Cardiac septum (tissue), 1 donor: Measurements from ENCODE around the gene EFR3B. TPM values are rescaled to one million over a fixed set of nuclear protein-coding genes. Genes with fewer than 3 reads are reported as not detected.
A peak's percentile ranks its signal among the peaks of the same experiment; 100 is the strongest.

Source experiments
- DNase-seq: peaks from one replicate; pipeline ENCODE4 v3.0.0-alpha.2; 2020; ENCODE audit warnings: low spot score
- intact Hi-C: fragments of 100-400 bp; cut with DNase I; formaldehyde crosslinking; loops from one replicate; pipeline ENCODE4 v1.14.0; 2022
- total RNA-seq: library from RNA; stranded (reverse); fragmentation: NEBNext Ultra II Directional; extraction: Animal tissue kit (Norgen Biotek cat#: 25700); gene quantifications from one replicate; pipeline ENCODE4 v1.2.1, GENCODE V29; 2021
- donor health status: DM: no; HTN: no; CAD: no.

The EFR3B gene
- total RNA-seq, 1 donor from 2014 or later = 8.9 TPM

- peak; percentile 38 for DNase-seq
- intact Hi-C loops = no loop called here
Observed at GRCh38 chr2:25032901-25033300, 9.0 kb upstream of the EFR3B start.

DNA sequence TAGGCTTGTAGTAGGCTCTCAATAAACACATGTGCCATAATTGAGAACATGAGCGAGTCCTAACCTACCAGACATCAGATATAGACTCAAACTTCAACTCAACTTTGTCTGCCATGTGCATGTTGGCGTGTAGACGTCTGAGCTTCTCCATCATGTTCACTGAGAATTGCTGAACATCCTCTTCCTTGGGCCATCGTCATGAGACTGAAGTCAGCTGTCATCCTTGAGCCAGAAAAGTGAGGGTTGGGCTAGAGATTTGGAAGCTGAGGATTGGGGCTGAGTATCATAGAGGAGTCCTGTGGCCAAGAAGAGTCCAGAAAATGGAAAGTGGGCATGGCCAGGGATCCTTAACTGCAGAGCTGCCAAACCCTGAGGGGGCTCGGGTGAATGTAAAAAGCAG is 7.8 kb upstream of the EFR3B start:
- no peak for DNase-seq
- intact Hi-C loops = no loop called here

DNA sequence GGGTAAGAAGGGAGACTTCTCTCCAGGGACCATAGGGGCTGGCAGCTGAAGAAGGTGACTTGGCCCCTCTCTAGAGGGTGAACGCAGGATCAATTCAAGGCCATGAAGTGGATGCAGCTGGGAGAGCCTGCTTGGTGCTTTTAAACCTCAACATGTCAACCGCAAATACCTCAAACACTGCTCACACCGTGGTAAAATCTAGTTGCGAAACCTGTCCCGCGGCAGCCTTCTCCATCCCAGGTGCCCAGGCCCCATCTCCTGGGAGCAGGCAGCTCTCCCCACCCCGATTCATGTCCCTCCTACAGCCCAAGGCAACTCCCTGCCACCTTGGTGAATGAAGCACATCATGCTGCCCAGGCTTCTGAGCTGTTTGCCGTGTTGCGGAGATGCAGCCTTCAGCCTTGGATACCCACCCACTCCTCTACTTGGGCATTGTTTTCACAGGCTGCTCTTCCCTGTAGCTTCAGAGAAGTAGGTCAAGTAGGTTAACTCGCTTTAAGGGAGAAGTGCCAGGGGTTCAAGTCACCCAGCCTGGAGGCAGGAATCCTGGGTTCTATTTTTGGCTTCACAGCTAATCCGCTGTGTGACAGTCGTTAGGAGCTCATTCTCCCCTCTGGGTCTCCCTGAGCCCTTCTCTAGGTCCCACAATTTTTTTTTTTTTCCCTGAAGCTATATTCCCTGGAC is 6.2 kb upstream of the EFR3B start:
- intact Hi-C loops = no loop called here
- DNase-seq = peak; percentile 22

GRCh38 chr2:25036221-25036559 is 5.7 kb upstream of the EFR3B start:
- no peak for DNase-seq
- intact Hi-C loops = no loop called here

- peak; percentile 24 for DNase-seq
- intact Hi-C loops = no loop called here
Observed at GRCh38 chr2:25039126-25039525, 2.8 kb upstream of the EFR3B start.

DNA sequence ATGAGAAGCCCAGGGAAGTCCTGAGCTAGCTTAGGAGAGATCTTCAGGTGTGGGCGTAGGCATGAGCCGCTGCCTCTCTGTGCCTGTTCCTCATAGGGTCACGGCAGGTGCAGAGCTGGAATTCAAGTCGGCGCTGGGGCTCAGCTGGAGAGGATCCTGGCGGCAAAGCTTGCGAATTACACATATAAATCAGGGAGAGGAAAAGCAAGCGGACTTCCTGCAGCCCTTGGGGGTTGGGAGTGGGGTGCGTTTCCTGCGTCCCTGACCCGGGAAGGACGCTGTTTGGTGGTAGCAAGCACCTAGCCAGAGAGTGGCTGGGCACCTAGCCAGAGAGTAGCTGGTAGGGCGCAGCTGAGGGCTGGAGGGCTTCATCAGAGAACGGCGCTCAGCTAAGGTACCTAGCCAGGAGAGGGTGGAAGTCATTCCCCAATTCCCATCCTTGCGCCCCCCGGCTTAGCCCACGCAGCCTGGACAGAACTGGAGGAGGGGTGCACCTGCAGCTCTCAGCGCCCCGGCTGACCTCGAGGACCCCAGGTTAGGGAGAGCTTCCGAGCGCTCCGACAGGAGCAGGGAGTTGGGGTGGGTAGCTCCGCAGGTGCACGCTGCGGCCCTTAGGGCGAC is 459 bp upstream of the EFR3B start:
- intact Hi-C loops = loop anchor here (5.0 kb wide), 2 partner anchors 36 to 86 kb away; no protein-coding TSS in a partner anchor
- no peak for DNase-seq

DNA sequence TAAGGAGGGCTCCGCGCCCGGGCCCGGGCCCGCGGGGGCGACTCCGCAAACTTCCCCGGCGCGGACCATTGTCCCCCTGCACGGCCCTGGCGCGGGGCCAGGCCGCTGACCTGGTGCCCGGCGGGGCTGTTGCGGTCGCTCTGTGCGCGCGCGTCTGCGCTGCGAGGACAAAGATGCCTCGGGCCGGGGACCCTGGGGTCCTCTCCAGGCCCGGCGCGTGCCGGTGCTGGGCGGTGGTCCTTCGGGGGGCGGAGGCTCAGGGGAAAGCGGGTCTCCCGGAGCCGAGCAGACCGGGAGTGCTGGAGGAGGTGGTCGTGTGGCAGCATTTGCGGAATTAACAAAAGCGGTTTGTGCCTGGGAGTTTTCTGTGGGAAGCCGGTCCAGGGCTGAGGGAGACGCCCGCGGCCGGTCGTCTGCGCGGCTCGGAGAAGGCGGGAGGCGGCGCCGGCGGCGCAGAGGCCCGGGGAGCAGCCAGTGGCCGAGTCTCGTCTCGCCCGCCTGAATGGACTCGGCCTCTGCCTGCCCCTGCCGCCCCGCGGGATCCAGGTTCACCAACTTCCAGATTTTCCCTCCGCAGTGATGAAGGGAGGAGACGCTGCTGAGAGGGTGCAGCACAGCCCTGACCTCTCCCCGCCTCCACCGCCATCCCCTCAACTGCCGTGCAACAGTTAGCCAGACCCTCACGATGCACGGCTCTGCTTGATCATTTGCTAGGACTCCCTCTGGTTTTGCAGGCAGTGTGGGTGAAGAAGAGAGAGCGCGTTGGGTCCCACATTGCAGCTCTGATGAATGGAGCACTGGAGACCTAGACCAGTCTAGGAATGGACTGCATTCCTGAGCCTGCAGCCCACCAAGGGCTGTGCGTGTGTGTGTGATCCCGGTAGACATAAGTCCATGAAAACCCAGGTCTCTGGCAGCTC is 705 bp downstream of the EFR3B start:
- DNase-seq = no peak
- intact Hi-C loops = loop anchor here (2.0 to 5.0 kb wide), 3 partner anchors 35 to 85 kb away; partner anchors contain the start of gene DNAJC27

DNA sequence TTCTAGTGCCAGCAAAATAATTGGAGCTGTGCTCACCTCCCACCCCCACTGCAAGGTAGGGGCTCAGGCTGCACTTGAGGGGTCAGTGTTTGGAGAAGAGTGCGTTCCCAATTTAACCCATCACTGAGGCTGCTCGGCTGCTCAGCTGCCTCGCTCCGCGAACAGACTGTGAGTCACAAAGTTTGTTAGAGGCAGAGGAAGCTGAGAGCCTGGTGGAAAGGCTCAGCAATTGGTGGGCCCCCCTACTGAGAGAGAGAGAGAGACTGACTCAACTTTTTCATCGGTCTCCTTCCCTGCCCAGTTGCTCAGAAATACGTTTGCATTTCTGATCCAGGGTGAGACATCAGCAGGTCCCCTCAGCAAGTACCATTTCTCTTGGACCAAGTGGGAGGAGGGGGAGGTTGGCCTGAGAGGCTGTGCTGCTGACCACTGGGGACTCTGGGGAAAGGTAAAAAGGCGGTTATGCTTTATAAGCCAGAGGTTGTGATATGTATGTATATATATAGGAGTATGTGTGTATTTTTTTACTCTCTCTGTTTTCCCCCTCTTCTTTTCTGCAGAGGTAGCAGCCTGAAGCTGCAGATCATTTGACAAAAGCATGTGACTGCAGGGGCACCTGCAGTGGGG is 1.5 kb downstream of the EFR3B start:
- DNase-seq = no peak
- intact Hi-C loops = loop anchor here (2.0 to 5.0 kb wide), 3 partner anchors 34 to 84 kb away; partner anchors contain the start of gene DNAJC27

GRCh38 chr2:25044011-25044410 is 2.1 kb downstream of the EFR3B start:
- intact Hi-C loops = loop anchor here (5.0 kb wide), 2 partner anchors 33 to 83 kb away; no protein-coding TSS in a partner anchor
- DNase-seq = no peak

GRCh38 chr2:25044990-25045389 is 3.1 kb downstream of the EFR3B start:
- intact Hi-C loops = loop anchor here (5.0 kb wide), 2 partner anchors 32 to 82 kb away; no protein-coding TSS in a partner anchor
- DNase-seq = peak; percentile 57

DNA sequence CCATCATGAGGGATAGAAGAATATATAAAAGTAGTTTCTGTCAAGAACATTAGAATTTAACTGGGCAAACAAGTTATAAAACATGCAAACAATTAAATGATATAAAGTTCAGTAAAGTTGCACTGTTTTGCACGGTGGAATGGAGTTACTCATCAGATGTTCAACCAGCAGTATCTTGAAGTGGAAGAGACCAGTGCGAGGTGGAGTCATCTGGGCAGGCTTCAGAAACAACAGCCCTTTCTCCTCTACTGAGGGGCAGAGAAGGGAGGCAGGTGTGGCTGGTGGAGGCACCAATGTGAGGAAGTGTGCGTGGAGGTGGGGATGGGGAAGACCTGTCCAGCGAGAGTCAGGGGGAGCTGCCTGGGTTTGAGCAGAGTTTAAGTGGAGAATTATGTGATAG is 7.5 kb downstream of the EFR3B start:
- DNase-seq = peak; percentile 43
- intact Hi-C loops = no loop called here

DNA sequence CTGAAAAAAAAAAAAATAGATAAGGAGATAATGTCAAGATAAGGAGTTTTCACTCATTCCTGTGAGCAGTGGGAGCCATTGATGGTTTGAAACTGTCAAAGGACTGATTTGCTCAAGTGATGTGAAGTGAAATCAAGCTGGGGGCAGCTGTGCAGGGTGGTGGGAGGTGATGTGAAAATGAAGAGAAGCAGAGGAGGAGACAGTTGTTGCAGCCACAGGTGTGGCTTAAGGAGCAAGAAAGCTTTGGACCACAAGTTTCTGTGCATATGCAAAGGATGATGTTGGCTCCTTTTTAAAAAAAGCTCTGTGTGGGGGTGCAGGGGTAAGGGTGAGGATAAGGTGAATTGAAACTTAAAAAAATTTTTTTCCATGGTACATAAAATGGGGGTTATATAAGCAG is 8.3 kb downstream of the EFR3B start:
- intact Hi-C loops = no loop called here

DNA sequence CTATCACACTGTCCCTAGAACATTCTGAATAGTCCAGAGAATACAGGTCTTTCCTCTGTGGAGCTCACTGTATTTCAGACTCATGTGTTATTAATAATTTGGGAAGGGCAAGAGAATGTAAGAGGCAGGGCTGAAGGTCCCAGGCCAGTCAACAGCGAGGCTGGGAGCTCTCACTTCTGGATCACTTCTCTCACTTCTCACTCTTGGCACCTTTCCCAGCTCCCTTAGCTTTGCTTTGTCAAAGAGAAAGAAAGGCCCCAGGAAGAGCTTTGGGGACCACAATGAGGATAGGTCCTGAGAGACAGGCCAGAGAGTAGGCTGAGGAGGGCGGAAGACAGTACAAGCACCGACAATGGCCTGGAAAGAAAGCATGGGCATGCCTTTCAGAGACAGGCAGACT is 11.2 kb downstream of the EFR3B start:
- intact Hi-C loops = no loop called here
- DNase-seq = no peak

More for the DNA sequence above, 8.3 kb downstream of the EFR3B start:
- no peak for DNase-seq

GRCh38 chr2:25054720-25055119 is 12.8 kb downstream of the EFR3B start:
- intact Hi-C loops = no loop called here
- DNase-seq = no peak

DNA sequence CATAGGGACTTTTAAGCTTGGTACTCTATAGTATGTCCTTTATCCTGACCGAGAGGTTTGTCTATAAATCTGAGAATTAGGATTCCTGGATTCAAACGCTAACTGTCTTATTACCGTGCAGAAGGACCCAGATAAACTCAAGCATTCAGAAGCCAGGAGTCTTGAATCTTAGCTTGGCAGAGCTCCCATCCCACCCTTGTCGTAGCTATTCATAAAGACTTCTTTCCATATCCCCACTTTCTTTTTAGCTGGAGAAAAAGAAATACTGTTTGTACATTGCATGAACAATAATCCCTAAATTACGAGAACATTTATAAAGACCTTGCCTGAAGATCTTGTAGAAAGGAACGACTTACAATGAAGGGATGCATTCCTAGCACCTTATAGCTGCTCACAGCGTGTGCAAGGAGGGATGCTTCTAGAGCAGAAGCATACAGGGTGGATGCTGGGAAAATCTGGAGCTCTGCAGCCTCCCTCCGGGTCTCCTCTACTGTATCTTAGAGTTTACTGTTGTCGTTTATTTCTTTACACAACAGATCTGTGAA is 13.6 kb downstream of the EFR3B start:
- no peak for DNase-seq
- intact Hi-C loops = no loop called here

DNA sequence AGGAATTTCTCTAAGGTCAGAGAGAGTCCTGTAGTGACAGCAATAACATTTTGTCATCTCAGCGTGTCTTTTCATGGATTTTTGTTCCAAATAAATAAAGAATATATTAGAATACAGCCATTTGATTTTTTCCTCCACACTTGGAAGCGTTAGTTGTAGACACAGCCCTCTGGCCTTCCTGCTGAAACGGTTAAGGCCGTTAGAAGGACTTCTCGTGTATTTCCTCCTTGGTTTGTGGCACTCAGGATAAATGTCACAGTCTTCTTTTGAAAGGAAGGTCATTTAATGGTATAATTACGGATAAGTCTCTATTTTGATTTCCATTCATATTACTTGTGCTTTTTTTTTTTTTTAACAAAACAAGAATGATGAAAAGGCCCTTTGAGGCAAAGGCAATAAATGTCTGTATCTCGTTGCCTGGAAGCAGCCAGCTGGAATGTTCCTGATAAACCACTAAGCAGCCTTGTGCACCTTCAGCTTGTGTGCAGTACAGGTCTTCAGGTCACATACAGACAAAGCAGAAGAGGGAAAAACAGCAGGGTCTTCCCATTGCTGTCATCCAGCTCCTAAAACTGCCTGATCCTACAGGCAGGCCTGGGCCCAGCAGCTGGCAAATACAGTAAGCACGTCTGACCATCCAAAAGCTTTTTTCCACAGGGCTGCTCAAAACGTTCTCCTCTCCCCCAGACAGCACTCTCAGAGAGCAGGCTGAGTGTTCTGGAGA is 14.4 kb downstream of the EFR3B start:
- intact Hi-C loops = no loop called here
- peak; percentile 47 for DNase-seq

- intact Hi-C loops = loop anchor here (5.0 kb wide), 1 partner anchor 75 kb away; no protein-coding TSS in a partner anchor
- no peak for DNase-seq
Observed at GRCh38 chr2:25062511-25062917, 20.6 kb downstream of the EFR3B start.

GRCh38 chr2:25063876-25064660 is 22.2 kb downstream of the EFR3B start:
- intact Hi-C loops = loop anchor here (5.0 kb wide), 1 partner anchor 77 kb away; no protein-coding TSS in a partner anchor
- DNase-seq = no peak
